Measurements from ENCODE around the gene TNFAIP2. TPM values are rescaled to one million over a fixed set of nuclear protein-coding genes. Genes with fewer than 3 reads are reported as not detected.
A peak's percentile ranks its signal among the peaks of the same experiment; 100 is the strongest.

Gene TNFAIP2
- total RNA-seq, 1 donor from 2014 or later: 108 TPM

GRCh38 chr14:103184046-103184445 lies 60.8 kb downstream of the TNFAIP2 start:
- no peak overlapping the region for H3K27ac Mint-ChIP-seq
- no peaks in the 10 kb centered on the region for H3K9me3 Mint-ChIP-seq
- DNase-seq (ENCODE audit: low spot score in 2 of 2, unreplicated experiment in 2 of 2): no peak
- H3K27me3 Mint-ChIP-seq (ENCODE audit: low read depth): peaks cover 10% of the 10 kb centered on the region
- H3K4me1 Mint-ChIP-seq: peaks cover 29% of the 10 kb centered on the region
- H3K4me3 Mint-ChIP-seq: no peak overlapping the region
- no peak for TF ChIP-seq CTCF (IDR thresholded peaks at IDR 0.05; ENCODE audit: unreplicated experiment)
- H3K36me3 Mint-ChIP-seq: no peaks in the 10 kb centered on the region

GRCh38 chr14:103185051-103186029 lies 62.1 kb downstream of the TNFAIP2 start:
- no peak overlapping the region for H3K27ac Mint-ChIP-seq
- H3K4me1 Mint-ChIP-seq: peaks cover 31% of the 10 kb centered on the region
- no peak for DNase-seq (ENCODE audit: low spot score in 2 of 2, unreplicated experiment in 2 of 2)
- H3K4me3 Mint-ChIP-seq: no peak overlapping the region
- peak; percentile 99 for TF ChIP-seq CTCF (IDR thresholded peaks at IDR 0.05; ENCODE audit: unreplicated experiment)
- peaks cover 15% of the 10 kb centered on the region for H3K27me3 Mint-ChIP-seq (ENCODE audit: low read depth)
- no peaks in the 10 kb centered on the region for H3K9me3 Mint-ChIP-seq
- H3K36me3 Mint-ChIP-seq: no peaks in the 10 kb centered on the region

- Mint-ChIP-seq H3K4me1 (peaks cover 25% of the 10 kb centered on the region), H3K27me3 (ENCODE audit: low read depth) (peaks cover 15% of the 10 kb centered on the region), H3K27ac (peak overlapping the region; percentile 43), H3K9me3 (no peaks in the 10 kb centered on the region), H3K4me3 (no peak overlapping the region), H3K36me3 (no peaks in the 10 kb centered on the region)
- no peak for DNase-seq (ENCODE audit: low spot score in 2 of 2, unreplicated experiment in 2 of 2)
- no peak for TF ChIP-seq CTCF (IDR thresholded peaks at IDR 0.05; ENCODE audit: unreplicated experiment)
Observed at GRCh38 chr14:103186241-103186822, 63.1 kb downstream of the TNFAIP2 start.

Other genes starting within 250 kb of the TNFAIP2 start
- gene AMN, start 200.8 kb upstream of the TNFAIP2 start, total RNA-seq: 2.5 to 3.5 TPM (median 2.7 TPM) in 3 replicates
- gene CDC42BPB, start 65.9 kb upstream of the TNFAIP2 start, total RNA-seq: 92.9 to 103 TPM (median 99.4 TPM) in 3 replicates
- not detected in 3 replicates for gene LBHD2, start 39.3 kb upstream of the TNFAIP2 start, total RNA-seq
- 0.18 TPM in 1 of 3 replicates, not detected in the others for gene EXOC3L4, start 28.7 kb upstream of the TNFAIP2 start, total RNA-seq
- 242 to 256 TPM (median 248 TPM) in 3 replicates for gene EIF5, start 210.8 kb downstream of the TNFAIP2 start, total RNA-seq